NT2/D1 (cell line): ENCODE data around the gene DISP2.

Source experiments
- SUZ12 ChIP-seq: IDR thresholded peaks from 2 replicates; pipeline ENCODE4 v1.6.1; 2011; ENCODE audit not compliant: insufficient read length, insufficient read depth; ENCODE audit errors: extremely low read depth
- YY1 ChIP-seq: IDR thresholded peaks from 2 replicates; pipeline ENCODE4 v1.6.1; 2011; ENCODE audit not compliant: insufficient read length, insufficient read depth
- ZNF274 ChIP-seq: IDR thresholded peaks from 2 replicates; pipeline ENCODE4 v1.6.1; 2011; ENCODE audit warnings: mild to moderate bottlenecking, low read depth, low read length

GRCh38 chr15:40399370-40399769, 41.4 kb downstream of the DISP2 start:
- no peak for TF ChIP-seq YY1
- no peak for TF ChIP-seq SUZ12
- no peak for TF ChIP-seq ZNF274
